Smooth muscle cell (in vitro differentiated cells): Measurements from ENCODE around the gene LRRC75A. TPM values are rescaled to one million over a fixed set of nuclear protein-coding genes. Genes with fewer than 3 reads are reported as not detected.
A peak's percentile ranks its signal among the peaks of the same experiment; 100 is the strongest.

Source experiments
- DNase-seq: peaks from one replicate; lab custom pipeline; 2025; ENCODE audit not compliant: unreplicated experiment; lab: John Stamatoyannopoulos, UW
- H2AFZ ChIP-seq: fragments of 200-600 bp; sonication (generic); 2 replicates; pipeline ENCODE4 v1.6.0; 2016; ENCODE audit warnings: antibody characterized with exemption, low read depth, mild to moderate bottlenecking
- H3F3A ChIP-seq: fragments of 200-600 bp; sonication (generic); 2 replicates; pipeline ENCODE4 v1.6.0; 2017; ENCODE audit warnings: antibody characterized with exemption, low read depth
- H3K27ac ChIP-seq: fragments of 200-600 bp; sonication (generic); 2 replicates; pipeline ENCODE4 v1.5.1; 2016; ENCODE audit warnings: low read depth, mild to moderate bottlenecking
- H3K27me3 ChIP-seq: fragments of 200-600 bp; sonication (generic); 2 replicates; pipeline ENCODE4 v1.6.1; 2016; ENCODE audit warnings: low read depth, mild to moderate bottlenecking
- H3K36me3 ChIP-seq: fragments of 200-600 bp; sonication (generic); 2 replicates; pipeline ENCODE4 v1.5.1; 2016; ENCODE audit warnings: low read depth
- H3K4me1 ChIP-seq: fragments of 200-600 bp; sonication (generic); 2 replicates; pipeline ENCODE4 v1.5.1; 2016; ENCODE audit warnings: low read depth
- H3K4me2 ChIP-seq: fragments of 200-600 bp; sonication (generic); 2 replicates; pipeline ENCODE4 v1.6.0; 2016; ENCODE audit warnings: mild to moderate bottlenecking
- H3K4me3 ChIP-seq: fragments of 200-600 bp; sonication (generic); 2 replicates; pipeline ENCODE4 v1.5.1; 2016; ENCODE audit warnings: mild to moderate bottlenecking
- H3K79me2 ChIP-seq: fragments of 200-600 bp; sonication (generic); 2 replicates; pipeline ENCODE4 v1.6.0; 2016; ENCODE audit warnings: low read depth, mild to moderate bottlenecking
- H3K9ac ChIP-seq: fragments of 200-600 bp; sonication (generic); 2 replicates; pipeline ENCODE4 v1.6.0; 2016; ENCODE audit warnings: low read depth
- H3K9me3 ChIP-seq: fragments of 200-600 bp; sonication (generic); replicated peaks from 2 replicates; pipeline ENCODE4 v1.5.1; 2016; ENCODE audit warnings: low read depth
- H4K20me1 ChIP-seq: fragments of 200-600 bp; sonication (generic); 2 replicates; pipeline ENCODE4 v1.6.0; 2016; ENCODE audit warnings: low read depth
- CTCF ChIP-seq: fragments of 200-600 bp; sonication (generic); IDR thresholded peaks from 2 replicates; pipeline ENCODE4 v1.5.1; 2017; ENCODE audit warnings: borderline replicate concordance, mild to moderate bottlenecking, antibody characterized with exemption; ENCODE audit not compliant: insufficient read depth, poor library complexity, severe bottlenecking
- WGBS: methylation state at CpG from one replicate; pipeline ENCODE4 v1.1.7; 2016; ENCODE audit warnings: low lambda C conversion rate; 5-methylcytosine and 5-hydroxymethylcytosine counted together
- polyA plus RNA-seq: library from polyadenylated mRNA; unstranded; fragments of >200 nt; fragmentation: Nextera tagmentation; extraction: Ambion mirVana; gene quantifications from 2 replicates; pipeline ENCODE4 v1.2.1, GENCODE V29; 2016
- total RNA-seq: library from RNA; depleted of rRNA; stranded (reverse); fragments of >200 nt; gene quantifications from 2 replicates; pipeline ENCODE4 v1.2.3, GENCODE V29; 2014

The LRRC75A gene
- total and polyA plus RNA-seq, 2 experiments from 2014 or later: 0.76 to 2.2 TPM

- H2AFZ ChIP-seq: no peak overlapping the region
- DNase-seq: peak; percentile 35
- H3K4me3 ChIP-seq: peak overlapping the region; percentile 4
- TF ChIP-seq CTCF: no peak
- no peaks in the 10 kb centered on the region for H3F3A ChIP-seq
- WGBS: 49% methylated on average over 24 of the region's 24 CpGs
- H4K20me1 ChIP-seq: no peaks in the 10 kb centered on the region
- H3K9ac ChIP-seq: peak overlapping the region; percentile 0
- H3K4me1 ChIP-seq: peaks cover 41% of the 10 kb centered on the region
- H3K36me3 ChIP-seq: no peaks in the 10 kb centered on the region
- H3K9me3 ChIP-seq: no peaks in the 10 kb centered on the region
- H3K4me2 ChIP-seq: peak overlapping the region; percentile 78
- no peaks in the 10 kb centered on the region for H3K27me3 ChIP-seq
- H3K79me2 ChIP-seq: no peaks in the 10 kb centered on the region
- H3K27ac ChIP-seq: peak overlapping the region; percentile 71
Measured at GRCh38 chr17:16486373-16487250, 5.4 kb downstream of the LRRC75A start.

- no peaks in the 10 kb centered on the region for H3F3A ChIP-seq
- no peaks in the 10 kb centered on the region for H3K9me3 ChIP-seq
- no peak for DNase-seq
- peak overlapping the region; percentile 85 for H2AFZ ChIP-seq
- H3K36me3 ChIP-seq: no peaks in the 10 kb centered on the region
- 38% methylated on average over 18 of the region's 19 CpGs for WGBS
- H3K4me1 ChIP-seq: peaks cover 41% of the 10 kb centered on the region
- H3K27ac ChIP-seq: peak overlapping the region; percentile 71
- no peaks in the 10 kb centered on the region for H3K27me3 ChIP-seq
- H3K9ac ChIP-seq: no peak overlapping the region
- no peaks in the 10 kb centered on the region for H4K20me1 ChIP-seq
- H3K4me3 ChIP-seq: peak overlapping the region; percentile 28
- no peak for TF ChIP-seq CTCF
- no peaks in the 10 kb centered on the region for H3K79me2 ChIP-seq
- peak overlapping the region; percentile 76 for H3K4me2 ChIP-seq
Measured at GRCh38 chr17:16484445-16485175, 7.4 kb downstream of the LRRC75A start.

GRCh38 chr17:16483021-16483645 is 8.9 kb downstream of the LRRC75A start:
- 93% methylated on average over 8 of the region's 8 CpGs for WGBS
- Histone ChIP-seq H3K4me2 (no peak overlapping the region), H3K27me3 (no peaks in the 10 kb centered on the region), H3K9me3 (no peaks in the 10 kb centered on the region), H3K79me2 (no peaks in the 10 kb centered on the region), H3K4me3 (no peak overlapping the region), H3K9ac (no peak overlapping the region), H3K4me1 (peaks cover 30% of the 10 kb centered on the region), H3K27ac (no peak overlapping the region), H4K20me1 (no peaks in the 10 kb centered on the region), H2AFZ (no peak overlapping the region), H3F3A (peaks cover 4% of the 10 kb centered on the region), H3K36me3 (no peaks in the 10 kb centered on the region)
- DNase-seq: no peak
- no peak for TF ChIP-seq CTCF
